HG02852 (cell line): ENCODE measurements around the gene PRDM2.

ENCODE experiments used
- ATAC-seq: cut with Tn5 transposase; IDR thresholded peaks from one replicate; pipeline ENCODE4 v1.9.1; 2021; ENCODE audit warnings: mild to moderate bottlenecking, moderate library complexity; ENCODE audit not compliant: unreplicated experiment

Gene PRDM2

DNA sequence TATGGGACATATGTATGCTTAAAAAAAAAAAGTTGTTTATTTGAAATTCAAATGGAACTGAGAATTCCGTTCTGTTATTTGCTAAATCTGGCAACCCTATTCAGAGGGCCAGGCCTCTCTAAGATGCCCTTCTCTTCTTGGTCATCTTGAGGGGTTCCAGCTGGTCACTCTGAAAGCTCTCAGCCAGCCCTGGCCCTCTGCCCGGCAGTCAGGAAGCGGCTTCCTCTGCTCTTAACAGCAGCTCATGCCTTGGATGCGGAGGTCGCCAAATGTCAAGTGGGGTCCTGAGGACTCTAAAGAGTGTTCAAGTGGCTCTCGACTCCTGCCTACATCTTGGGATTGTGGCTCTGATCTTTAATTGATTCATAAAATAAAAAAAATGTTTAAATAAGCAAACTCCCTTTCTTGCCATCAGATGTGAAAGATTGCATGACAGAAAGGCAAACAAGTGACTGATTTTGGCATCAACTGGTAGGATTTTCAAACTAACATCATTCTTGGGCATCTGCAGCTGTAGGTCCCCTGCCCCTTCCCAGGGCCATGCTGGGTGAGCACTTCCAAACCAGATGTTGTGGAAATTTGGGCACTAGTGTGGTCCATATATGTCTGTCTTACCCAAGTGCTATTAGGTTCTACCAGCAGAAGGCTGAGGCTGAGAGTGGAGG, 130.8 kb downstream of the PRDM2 start:
- ATAC-seq, result no peak

DNA sequence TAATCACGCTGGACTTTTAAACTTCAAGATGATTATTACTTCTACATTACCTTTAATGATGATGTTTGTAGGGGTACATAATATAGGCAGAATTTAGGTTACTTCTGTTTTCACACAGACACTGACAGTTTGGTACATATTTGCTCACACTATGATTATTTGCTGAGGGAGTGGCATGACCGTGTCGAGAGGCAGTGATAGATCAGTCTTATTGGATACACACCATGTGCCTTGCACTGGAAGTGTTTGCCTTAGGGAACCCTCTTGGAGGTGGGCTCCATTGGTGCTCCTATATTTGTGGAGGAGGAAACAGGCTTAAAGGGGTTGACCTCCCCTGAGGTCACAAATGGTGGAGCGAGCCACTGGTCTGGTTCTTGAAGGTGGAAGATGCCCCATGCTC, 132.1 kb downstream of the PRDM2 start:
- ATAC-seq, result no peak

DNA sequence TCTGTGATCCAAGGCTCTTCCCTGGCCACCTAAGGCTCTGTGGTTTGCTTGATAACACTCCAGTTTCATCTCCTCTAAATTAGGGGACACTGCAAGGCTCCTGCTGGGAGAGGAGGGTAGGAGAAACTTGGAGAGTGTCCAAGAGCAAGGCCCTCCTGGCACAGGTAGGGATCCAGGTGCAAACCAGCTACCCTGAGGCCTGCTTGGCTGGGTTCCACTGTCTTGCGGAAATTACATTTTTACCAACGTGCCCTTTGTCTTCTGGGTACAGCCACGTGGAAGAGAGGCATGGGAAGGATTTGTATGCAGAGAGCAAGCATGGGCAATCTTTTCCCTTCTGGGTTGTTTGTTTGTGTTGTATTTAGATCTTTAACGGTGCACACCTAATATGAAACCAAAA, 132.5 kb downstream of the PRDM2 start:
- ATAC-seq, result no peak

DNA sequence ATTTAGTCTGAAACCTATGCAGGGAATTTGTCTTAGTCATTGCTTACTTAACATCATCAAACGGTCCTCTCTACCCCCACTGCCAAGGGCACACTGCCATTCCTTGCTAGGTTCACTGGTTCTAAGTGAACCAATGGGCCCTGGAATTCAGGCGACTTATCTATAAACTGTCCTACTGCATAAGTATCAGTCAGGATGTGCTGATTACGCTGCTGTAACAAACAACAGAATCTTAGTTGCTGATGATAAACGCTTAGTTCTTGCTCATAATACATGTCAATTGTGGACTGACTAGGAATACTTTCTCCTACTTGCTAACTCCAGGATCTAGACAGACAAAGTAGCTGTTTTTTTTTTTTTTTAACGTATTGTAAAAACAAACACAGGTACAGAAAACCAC, 136.1 kb downstream of the PRDM2 start:
- ATAC-seq, result no peak

DNA sequence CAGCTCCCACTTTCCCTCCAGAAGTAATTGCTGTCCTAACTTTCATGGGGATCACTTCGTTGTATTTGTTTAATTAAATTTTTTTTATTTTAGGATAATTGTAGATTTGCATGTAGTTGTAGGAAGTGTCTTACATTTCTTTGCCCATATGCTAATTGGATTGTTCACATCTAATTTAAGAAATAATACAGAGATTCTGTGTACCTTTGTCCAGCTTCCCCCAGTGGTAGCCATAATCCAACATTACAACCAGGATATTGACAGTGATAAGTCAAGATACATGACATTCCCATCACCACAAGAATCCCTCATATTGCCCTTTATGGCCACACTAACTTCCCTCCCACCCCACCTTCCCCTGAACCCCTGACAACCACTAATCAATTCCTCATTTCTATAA, 136.6 kb downstream of the PRDM2 start:
- no peak for ATAC-seq

DNA sequence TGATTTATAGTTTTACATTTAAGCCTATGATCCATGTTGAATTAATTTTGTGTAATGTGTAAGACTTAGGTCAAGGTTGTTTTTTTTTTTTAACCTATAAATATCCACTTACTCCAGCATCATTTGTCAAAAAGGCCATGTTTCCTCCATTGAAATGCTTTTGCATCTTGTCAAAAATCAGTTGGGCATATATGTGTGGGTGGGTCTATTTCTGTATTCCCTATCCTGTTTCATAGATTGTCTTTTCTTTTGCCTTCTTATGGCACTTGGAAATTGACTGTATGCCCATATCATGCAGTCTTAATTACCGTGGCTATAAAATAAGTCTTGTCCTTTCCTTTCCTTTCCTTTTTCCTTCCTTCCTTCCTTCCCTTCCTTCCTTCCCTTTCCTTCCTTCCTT, 138.2 kb downstream of the PRDM2 start:
- no peak for ATAC-seq

DNA sequence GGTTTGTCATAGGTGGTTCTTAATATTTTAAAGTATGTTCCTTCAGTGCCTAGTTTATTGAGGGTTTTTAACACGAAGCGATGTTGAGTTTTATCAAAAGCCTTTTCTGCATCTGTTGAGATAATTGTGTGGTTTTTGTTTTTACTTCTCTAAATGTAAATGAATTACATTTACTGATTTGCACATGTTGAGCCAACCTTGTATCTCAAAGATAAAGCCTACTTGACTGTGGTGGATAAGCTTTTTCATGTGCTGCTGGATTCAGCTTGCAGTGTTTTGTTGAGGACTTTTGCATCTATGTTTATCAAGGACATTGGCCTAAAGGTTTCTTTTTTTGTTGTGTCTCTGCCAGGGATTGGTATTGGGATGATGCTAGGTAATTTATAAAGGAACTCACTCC, 142.5 kb downstream of the PRDM2 start:
- no peak for ATAC-seq

DNA sequence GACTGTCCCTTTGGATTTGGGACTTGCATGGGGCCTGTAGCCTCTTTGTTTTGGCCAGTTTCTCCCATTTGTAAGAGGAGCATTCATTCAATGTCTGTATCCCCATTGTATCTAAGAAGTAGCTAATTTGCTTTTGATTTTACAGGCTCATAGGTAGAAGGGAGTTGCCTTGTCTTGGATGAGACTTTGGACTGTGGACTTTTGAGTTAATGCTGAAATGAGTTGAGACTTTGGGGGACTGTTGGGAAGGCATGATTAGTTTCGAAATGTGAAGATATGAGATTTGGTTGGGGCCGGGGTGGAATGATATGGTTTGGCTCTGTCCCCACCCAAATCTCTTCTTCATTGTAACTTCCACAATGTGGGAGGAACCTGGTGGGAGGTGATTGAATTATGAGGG, 151.7 kb downstream of the PRDM2 start:
- no peak for ATAC-seq

DNA sequence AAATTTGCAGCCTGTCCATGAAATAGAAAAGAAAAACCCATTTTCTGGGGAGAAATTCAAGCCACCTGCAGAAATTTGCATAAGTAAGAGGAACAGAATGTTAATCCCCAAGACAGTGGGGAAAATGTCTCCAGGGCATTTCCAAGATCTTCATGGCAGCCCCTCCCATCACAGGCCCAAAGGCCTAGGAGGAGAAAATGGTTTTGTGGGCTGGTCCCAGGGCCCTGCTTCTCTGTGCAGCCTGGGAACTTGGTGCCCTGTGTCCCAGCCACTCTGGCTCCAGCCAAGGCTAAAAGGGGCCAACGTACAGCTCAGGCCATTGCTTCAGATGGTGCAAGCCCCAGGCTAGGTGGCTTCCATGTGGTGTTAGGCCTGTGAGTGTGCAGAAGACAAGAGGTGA, 155.6 kb downstream of the PRDM2 start:
- no peak for ATAC-seq

DNA sequence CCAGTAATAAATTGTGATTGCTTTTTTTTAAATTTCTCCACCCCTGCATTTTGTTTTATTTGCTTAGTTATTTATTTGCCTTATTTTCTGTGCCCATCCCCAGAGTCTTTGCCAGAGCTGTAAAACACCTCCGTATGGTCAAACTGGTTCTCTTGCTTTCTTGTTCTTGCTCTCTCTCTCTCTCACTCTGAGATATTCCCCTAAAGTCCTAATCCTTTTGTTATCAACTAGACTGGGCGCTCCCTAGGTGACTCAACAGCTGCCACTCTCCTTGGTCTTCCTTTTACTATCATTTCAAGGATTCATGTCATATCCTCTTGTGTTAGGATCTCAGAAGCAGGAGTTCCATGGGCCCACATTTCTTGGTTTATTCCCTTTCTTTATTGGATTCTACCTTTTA, 160.0 kb downstream of the PRDM2 start:
- no peak for ATAC-seq

DNA sequence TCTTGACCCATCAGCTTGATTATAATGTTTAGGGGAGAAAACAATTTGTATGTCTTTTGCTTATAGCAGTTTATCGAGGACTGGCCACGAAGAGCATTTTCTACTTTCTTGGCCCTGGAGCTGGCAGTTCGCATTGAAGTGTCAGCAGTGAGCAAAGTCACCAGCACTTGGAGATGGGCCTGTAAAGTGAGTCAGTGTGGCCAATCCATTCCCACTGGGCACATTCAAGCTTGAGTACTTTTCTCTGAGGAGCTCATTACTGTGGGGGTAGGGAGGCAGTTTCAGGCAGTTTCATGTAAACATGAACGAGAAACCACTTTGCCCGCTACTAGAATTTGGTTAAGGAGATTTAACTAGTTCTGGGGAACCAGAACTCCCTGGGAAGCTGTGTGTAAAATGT, 164.8 kb downstream of the PRDM2 start:
- ATAC-seq, result no peak

DNA sequence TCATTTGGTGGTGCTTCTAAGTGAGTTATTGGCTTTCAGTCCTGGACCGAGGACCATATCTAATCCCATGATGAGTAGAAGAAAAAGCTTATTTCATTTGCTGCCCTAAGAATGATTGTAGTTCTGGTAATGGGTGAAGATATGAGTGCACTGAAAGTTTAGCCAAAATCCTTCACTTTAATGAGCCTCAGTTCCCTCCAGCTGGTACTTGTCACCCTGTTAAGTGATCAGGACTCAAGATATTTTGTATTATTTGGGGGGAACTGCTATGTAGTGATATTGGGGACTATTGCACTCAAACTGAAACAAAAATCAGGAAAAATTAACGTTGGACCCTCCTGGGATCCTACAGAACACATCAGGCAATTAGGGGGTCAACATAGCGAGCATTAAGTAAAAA, 165.9 kb downstream of the PRDM2 start:
- ATAC-seq, result no peak

DNA sequence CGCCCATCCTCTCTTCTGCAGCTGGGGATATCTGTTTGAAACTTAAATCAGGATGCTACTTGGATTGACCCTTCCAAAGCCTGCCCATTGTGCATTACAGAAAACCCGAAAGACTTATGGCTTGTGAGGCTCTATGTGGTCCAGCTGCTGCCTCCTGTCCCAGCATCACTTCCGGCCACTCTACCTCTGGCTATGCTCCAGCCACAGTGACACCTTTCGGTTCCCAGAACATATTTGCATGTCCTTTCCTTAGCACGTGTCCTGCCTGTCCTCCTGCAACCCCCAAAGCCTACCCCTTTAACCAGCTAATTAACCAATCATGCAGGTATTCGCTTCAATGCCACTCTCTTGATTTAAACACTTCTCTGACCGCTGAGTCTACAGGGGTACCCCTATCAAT, 167.6 kb downstream of the PRDM2 start:
- ATAC-seq, result no peak

DNA sequence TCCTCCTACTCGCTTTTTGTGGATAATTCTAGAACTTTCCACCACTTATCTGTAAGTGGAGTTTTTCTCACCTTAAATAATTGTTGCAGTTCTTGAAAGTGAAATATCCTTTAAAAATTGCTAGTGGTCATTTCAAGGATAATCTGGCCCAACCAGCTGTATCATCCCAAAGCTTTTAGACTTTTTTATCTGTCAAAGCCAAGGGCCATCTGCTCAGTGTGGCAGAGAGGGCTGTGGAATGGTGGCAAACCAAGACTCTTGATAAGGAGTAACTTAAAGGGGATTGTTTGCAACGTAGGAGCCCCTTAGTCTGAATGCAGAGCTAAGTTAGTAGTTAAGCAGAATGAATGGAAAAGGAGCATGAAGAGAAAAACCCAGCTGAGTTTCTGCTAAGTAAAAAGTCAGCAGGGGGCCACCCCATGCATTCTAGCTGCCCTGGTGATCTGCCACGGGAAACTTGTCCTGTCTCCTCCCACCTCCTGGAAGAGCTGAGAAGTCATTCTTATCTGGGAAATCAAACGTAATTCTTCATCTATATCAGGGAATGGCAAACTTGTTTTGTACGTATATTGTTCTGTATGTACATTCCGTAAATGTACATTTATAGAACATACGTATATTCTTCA, 169.3 kb downstream of the PRDM2 start:
- no peak for ATAC-seq

DNA sequence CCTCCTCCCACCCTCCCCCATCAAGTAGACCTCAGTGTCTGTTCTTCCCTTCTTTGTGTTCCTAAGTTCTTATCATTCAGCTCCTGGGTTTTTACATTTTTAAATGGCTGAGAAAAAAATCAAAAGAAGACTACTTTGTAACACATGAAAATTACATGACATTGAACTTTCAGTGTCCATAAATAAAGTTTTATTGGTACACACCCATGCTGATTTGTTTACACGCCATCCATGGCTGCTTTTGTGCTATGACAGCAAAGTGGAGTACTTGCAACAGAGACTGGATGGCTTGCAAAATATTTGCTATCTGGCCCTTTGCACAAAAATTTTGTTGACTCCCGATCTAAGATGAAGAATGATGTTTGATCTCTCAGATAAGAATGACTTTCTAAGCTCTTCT, 171.4 kb downstream of the PRDM2 start:
- ATAC-seq, result no peak

DNA sequence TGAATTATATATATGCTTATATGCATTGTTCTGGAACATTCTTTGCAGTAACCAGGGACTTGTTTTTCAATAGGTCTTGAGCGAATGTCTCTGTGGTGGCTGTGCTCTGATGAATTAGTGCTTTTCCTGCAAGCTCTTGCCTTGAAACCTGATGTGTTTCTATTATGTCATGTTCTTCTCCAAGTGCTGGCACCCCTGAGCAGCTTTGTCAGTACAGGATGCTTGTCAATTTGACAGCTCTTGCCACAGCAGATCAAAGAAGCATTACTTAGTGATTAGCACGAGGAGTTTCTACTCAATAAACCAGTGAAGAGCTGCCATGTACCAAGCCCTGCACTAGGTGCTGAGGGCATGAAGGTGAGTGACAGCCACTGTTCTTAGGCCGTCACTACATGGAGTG, 171.9 kb downstream of the PRDM2 start:
- ATAC-seq, result no peak

DNA sequence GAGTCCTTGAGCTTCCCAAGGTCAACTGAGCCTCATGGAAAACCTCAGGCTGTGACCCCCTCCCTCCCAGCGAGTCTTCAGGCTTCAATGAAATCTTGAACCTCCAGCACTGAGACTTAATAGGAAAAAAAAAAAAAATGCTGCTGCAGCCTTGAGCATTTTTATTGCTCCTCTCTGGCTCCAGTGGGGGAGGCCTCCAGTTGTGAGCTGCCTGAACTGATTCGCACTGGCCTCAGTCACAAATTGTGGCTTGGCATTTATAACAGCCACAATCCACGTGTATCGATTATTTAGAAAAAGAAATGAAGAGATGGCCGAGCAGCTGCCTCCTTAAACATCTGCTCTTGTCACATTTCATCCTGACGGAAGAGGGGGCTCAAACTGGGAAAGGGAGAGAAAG, 173.0 kb downstream of the PRDM2 start:
- no peak for ATAC-seq
